ENCODE results near the gene PCSK6.
"Not testable (repeated sequence)": the region's sequence is repeated elsewhere in the genome, so short reads cannot be mapped to it uniquely, and the experiment has no call there.

Gene PCSK6

DNA sequence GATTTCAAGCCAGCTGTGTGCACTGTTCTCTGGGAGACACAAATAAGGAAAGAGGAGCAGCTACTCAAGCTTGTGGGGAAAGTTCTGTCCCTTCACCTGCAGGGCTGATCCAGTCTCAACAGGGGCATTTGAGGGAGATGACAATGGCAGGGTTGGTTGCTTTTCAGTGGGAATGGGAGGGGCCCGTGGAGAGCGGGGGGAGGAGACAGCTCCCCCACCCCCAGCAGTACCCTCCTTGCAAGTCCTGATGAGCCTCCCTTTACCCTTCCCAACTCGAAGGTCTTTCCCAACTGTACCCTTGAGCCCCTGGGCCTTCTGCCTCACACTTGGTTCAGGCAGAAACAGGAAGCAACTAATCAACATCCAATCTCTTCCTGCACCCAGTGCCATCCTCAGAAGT lies 122.7 kb downstream of the PCSK6 start:
- H3K4me1 ChIP-seq (ENCODE audit: control insufficient read depth in 1 of 2, insufficient read depth in 2 of 2, low read length in 2 of 2), result no peaks in the 10 kb centered on the region
- H3K9me3 ChIP-seq (ENCODE audit: control insufficient read depth in 1 of 2, low read length in 2 of 2), result peaks cover 0 to 4% of the 10 kb centered on the region in 2 donors
- no peaks in the 10 kb centered on the region for H3K27me3 ChIP-seq (ENCODE audit: low read depth, low read length)
- H3K27ac ChIP-seq (ENCODE audit: low read length), result no peak overlapping the region
- no peak overlapping the region for H3K4me3 ChIP-seq (ENCODE audit: low read depth in 1 of 2, low read length in 2 of 2)
- H3K36me3 ChIP-seq (ENCODE audit: control insufficient read depth in 1 of 2, insufficient read depth in 2 of 2, low read length in 2 of 2), result no peaks in the 10 kb centered on the region

DNA sequence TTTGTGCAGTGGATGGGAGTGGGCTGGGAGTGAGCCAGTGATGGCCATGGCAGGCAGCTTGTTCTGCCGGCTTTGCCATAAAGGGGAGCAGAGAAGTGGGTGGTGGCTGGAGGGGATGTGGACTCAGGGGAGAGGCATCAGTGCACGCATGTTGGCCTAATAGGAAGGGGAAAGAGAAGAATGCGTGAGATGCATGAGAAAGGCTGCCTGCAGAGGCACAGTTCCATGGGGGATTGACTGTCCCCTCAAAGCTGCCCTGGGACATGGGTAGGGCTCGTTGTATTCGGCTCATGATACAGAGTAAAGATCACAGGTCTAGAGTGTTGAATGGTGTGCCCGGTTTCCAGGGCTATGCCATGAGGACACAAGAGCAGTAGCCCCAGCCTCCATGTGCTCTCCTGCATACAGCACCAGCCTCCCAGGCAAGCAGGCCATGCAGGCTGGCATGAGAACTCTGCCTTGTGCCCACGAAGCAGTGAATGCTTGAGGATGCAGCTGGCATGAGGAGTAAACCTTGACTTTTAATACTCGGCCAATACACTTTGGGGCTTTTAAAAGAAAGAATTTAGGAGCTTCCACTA lies 126.4 kb downstream of the PCSK6 start:
- Histone ChIP-seq H3K4me3 (ENCODE audit: low read depth in 1 of 2, low read length in 2 of 2) (no peak overlapping the region), H3K27ac (ENCODE audit: low read length) (no peak overlapping the region), H3K4me1 (ENCODE audit: control insufficient read depth in 1 of 2, insufficient read depth in 2 of 2, low read length in 2 of 2) (peaks cover 0 to 4% of the 10 kb centered on the region in 2 donors), H3K9me3 (ENCODE audit: control insufficient read depth in 1 of 2, low read length in 2 of 2) (peaks cover 0 to 4% of the 10 kb centered on the region in 2 donors), H3K27me3 (ENCODE audit: low read depth, low read length) (no peaks in the 10 kb centered on the region), H3K36me3 (ENCODE audit: control insufficient read depth in 1 of 2, insufficient read depth in 2 of 2, low read length in 2 of 2) (no peaks in the 10 kb centered on the region)

DNA sequence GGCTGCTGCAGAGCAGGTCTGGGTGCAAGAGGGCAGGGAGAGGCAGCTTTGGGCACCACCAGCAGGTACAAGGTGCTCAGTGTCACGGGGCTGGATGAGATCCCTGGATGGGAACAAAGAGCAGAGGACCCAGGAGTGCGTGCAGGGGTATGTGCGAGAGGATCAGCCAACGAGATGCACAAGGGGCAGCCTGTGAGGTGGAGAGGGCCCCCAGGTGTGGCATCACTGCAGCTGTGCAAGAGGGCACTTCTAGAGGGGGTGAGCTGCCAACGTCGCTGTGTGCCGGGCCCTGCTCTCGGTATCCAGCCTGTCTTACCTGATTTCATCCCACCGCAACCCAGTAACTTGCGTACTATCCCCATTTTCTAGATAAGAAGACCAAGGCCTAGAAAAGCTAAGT lies 127.1 kb downstream of the PCSK6 start:
- Histone ChIP-seq H3K36me3 (ENCODE audit: control insufficient read depth in 1 of 2, insufficient read depth in 2 of 2, low read length in 2 of 2) (no peaks in the 10 kb centered on the region), H3K27me3 (ENCODE audit: low read depth, low read length) (no peaks in the 10 kb centered on the region), H3K4me1 (ENCODE audit: control insufficient read depth in 1 of 2, insufficient read depth in 2 of 2, low read length in 2 of 2) (peaks cover 0 to 4% of the 10 kb centered on the region in 2 donors), H3K9me3 (ENCODE audit: control insufficient read depth in 1 of 2, low read length in 2 of 2) (peaks cover 0 to 4% of the 10 kb centered on the region in 2 donors), H3K27ac (ENCODE audit: low read length) (no peak overlapping the region), H3K4me3 (ENCODE audit: low read depth in 1 of 2, low read length in 2 of 2) (no peak overlapping the region)

DNA sequence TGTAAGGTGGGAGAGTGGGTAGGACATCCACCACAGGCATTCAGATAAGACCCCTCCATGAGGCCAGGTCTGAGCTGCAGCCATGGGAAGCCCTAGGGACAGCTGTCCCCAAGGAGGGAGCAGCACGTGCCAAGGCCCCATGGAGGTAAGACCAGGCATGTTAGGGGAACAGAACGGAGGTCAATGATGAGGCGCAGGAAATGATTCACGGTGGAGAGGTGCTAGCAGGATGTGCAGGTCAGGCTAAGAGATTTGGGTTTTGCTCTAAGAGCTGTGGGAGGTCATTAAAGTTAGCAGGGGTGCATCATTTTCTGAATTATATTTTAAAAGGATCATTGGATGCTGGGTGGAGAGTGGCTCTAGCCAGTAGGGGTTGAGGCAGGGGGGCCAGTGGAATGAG lies 128.1 kb downstream of the PCSK6 start:
- H3K36me3 ChIP-seq (ENCODE audit: control insufficient read depth in 1 of 2, insufficient read depth in 2 of 2, low read length in 2 of 2), result no peaks in the 10 kb centered on the region

DNA sequence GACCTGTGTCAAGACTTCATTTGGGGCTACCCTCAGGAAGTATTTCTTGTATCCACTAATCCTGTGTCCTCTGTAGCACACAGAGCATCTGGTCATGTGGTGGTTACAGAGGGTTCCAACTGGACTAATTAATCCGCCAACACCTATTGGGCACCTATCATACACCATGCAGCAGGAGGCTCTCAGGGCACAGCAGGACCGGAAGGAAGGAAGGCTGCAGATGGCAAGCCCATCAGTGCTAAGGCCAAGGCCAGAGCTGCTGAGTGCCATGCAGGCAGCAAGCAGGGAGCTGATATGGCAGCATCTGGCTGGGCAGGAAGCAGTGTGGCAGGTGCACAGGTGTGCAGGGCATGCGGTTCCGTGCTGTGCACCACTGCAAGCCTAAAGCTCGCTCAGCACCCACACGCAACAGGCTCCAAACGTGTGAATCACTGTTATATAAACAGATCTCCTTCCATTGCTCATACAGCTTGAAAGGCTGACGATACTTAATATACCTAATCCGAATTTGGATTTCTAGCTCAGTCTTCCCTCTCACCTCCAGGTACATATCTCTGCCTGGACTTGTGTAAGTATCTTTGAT lies 130.1 kb downstream of the PCSK6 start:
- H3K9me3 ChIP-seq (ENCODE audit: control insufficient read depth in 1 of 2, low read length in 2 of 2), result no peaks in the 10 kb centered on the region
- H3K36me3 ChIP-seq (ENCODE audit: control insufficient read depth in 1 of 2, insufficient read depth in 2 of 2, low read length in 2 of 2), result no peaks in the 10 kb centered on the region
- H3K27ac ChIP-seq (ENCODE audit: low read length), result no peak overlapping the region
- no peak overlapping the region for H3K4me3 ChIP-seq (ENCODE audit: low read depth in 1 of 2, low read length in 2 of 2)
- peaks cover 0 to 4% of the 10 kb centered on the region in 2 donors for H3K4me1 ChIP-seq (ENCODE audit: control insufficient read depth in 1 of 2, insufficient read depth in 2 of 2, low read length in 2 of 2)
- no peaks in the 10 kb centered on the region for H3K27me3 ChIP-seq (ENCODE audit: low read depth, low read length)

More for the DNA sequence above, 128.1 kb downstream of the PCSK6 start:
- Histone ChIP-seq H3K9me3 (ENCODE audit: control insufficient read depth in 1 of 2, low read length in 2 of 2) (peaks cover 0 to 4% of the 10 kb centered on the region in 2 donors), H3K27me3 (ENCODE audit: low read depth, low read length) (no peaks in the 10 kb centered on the region), H3K4me1 (ENCODE audit: control insufficient read depth in 1 of 2, insufficient read depth in 2 of 2, low read length in 2 of 2) (peaks cover 0 to 4% of the 10 kb centered on the region in 2 donors), H3K27ac (ENCODE audit: low read length) (no peak overlapping the region), H3K4me3 (ENCODE audit: low read depth in 1 of 2, low read length in 2 of 2) (no peak overlapping the region)

DNA sequence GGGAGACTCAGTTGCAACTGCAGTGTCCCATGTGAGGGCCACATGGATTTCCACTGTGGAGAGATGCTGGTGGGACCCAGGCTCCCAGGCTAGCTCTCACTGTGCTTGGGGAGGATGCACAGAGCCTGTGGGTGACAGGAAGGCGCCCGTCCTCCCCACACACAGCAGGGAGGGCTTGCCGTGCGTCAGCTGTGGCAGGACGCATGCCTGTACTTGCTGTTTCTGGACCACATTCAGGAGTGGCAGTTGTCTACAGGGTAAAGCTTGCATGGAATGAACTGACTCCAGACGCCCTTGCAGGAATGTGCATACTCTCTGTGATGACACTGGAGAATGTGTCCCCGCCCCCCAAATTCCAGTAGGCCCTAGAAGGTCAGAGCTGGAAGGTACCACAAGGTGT lies 130.6 kb downstream of the PCSK6 start:
- no peaks in the 10 kb centered on the region for H3K9me3 ChIP-seq (ENCODE audit: control insufficient read depth in 1 of 2, low read length in 2 of 2)
- peaks cover 0 to 4% of the 10 kb centered on the region in 2 donors for H3K4me1 ChIP-seq (ENCODE audit: control insufficient read depth in 1 of 2, insufficient read depth in 2 of 2, low read length in 2 of 2)
- H3K27ac ChIP-seq (ENCODE audit: low read length), result no peak overlapping the region
- H3K4me3 ChIP-seq (ENCODE audit: low read depth in 1 of 2, low read length in 2 of 2), result no peak overlapping the region
- no peaks in the 10 kb centered on the region for H3K27me3 ChIP-seq (ENCODE audit: low read depth, low read length)
- H3K36me3 ChIP-seq (ENCODE audit: control insufficient read depth in 1 of 2, insufficient read depth in 2 of 2, low read length in 2 of 2), result no peaks in the 10 kb centered on the region

DNA sequence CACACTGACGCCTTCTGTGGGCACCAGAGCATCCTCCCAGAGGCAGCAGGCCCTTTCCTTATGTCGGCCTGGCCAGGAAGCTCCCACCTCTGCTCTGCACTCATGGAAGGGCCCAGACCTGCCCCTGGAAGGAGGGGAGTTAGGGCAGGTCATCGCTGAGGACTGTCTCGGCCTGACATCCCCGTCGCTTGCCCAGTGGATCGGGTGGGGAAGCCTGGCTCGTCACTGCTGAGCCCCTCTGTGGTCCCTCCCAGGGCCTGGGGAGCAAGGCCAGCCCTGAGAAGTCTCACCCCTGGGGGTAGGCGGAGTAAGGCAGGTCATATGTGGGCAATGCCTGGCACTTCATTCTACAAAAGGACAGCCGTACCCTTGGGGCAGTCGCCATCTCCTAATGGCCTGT lies 131.6 kb downstream of the PCSK6 start:
- no peaks in the 10 kb centered on the region for H3K9me3 ChIP-seq (ENCODE audit: control insufficient read depth in 1 of 2, low read length in 2 of 2)
- H3K4me1 ChIP-seq (ENCODE audit: control insufficient read depth in 1 of 2, insufficient read depth in 2 of 2, low read length in 2 of 2), result peaks cover 0 to 4% of the 10 kb centered on the region in 2 donors
- no peaks in the 10 kb centered on the region for H3K27me3 ChIP-seq (ENCODE audit: low read depth, low read length)
- H3K4me3 ChIP-seq (ENCODE audit: low read depth in 1 of 2, low read length in 2 of 2), result no peak overlapping the region
- H3K27ac ChIP-seq (ENCODE audit: low read length), result no peak overlapping the region
- H3K36me3 ChIP-seq (ENCODE audit: control insufficient read depth in 1 of 2, insufficient read depth in 2 of 2, low read length in 2 of 2), result no peaks in the 10 kb centered on the region

DNA sequence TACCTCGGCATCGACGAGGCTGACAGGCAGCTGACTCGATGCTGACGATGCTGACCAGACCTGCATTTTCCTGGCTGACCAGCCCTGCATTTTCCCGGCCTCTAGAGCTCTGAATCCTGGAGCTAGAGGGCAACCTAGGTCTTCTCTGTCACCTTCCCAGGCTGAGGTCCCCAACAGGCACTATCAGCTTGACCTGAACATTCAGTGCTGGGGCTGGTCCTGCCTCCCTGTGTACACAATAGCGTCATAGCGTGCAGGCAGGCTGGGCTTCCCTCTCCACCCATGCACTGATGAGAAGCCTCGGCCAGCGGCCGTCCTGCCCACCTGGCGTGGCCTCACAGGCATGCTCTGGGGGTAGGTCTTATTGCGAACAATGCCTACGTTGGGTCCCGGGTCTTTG lies 132.2 kb downstream of the PCSK6 start:
- Histone ChIP-seq H3K9me3 (ENCODE audit: control insufficient read depth in 1 of 2, low read length in 2 of 2) (no peaks in the 10 kb centered on the region), H3K36me3 (ENCODE audit: control insufficient read depth in 1 of 2, insufficient read depth in 2 of 2, low read length in 2 of 2) (no peaks in the 10 kb centered on the region), H3K27me3 (ENCODE audit: low read depth, low read length) (no peaks in the 10 kb centered on the region), H3K4me1 (ENCODE audit: control insufficient read depth in 1 of 2, insufficient read depth in 2 of 2, low read length in 2 of 2) (peaks cover 0 to 4% of the 10 kb centered on the region in 2 donors), H3K27ac (ENCODE audit: low read length) (no peak overlapping the region), H3K4me3 (ENCODE audit: low read depth in 1 of 2, low read length in 2 of 2) (no peak overlapping the region)

DNA sequence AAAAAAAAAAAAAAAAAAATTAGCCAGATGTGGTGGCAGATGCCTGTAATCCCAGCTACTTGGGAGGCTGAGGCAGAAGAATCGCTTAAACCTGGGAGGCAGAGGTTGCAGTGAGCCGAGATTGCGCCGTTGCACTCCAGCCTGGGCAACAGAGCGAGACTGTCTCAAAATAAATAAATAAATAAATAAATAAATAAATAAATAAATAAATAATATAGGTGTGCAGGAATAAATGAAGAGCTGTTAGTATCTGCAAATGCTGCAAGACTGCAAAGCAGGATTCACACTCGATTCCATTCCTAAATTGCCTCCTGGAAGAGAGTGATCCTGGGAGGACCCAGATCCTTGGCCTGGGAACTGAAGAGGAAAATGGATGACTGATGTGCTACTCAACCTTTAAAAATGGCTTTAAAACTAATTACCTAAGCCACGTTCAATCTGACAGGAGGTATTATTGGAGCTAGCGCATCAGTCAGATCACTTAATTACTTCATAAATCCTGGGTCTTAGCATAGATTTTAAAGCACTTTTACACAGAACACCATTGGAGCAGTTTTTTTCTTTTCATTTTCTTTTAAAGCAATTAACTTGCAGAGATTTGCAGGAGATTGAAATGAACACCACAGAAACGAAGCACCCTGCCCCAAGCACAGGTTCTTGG lies 132.9 kb downstream of the PCSK6 start:
- H3K27me3 ChIP-seq (ENCODE audit: low read depth, low read length); H3K27ac ChIP-seq (ENCODE audit: low read length); H3K9me3 ChIP-seq (ENCODE audit: control insufficient read depth in 1 of 2, low read length in 2 of 2); H3K4me3 ChIP-seq (ENCODE audit: low read depth in 1 of 2, low read length in 2 of 2); H3K36me3 ChIP-seq (ENCODE audit: control insufficient read depth in 1 of 2, insufficient read depth in 2 of 2, low read length in 2 of 2); H3K4me1 ChIP-seq (ENCODE audit: control insufficient read depth in 1 of 2, insufficient read depth in 2 of 2, low read length in 2 of 2): not testable (repeated sequence)

DNA sequence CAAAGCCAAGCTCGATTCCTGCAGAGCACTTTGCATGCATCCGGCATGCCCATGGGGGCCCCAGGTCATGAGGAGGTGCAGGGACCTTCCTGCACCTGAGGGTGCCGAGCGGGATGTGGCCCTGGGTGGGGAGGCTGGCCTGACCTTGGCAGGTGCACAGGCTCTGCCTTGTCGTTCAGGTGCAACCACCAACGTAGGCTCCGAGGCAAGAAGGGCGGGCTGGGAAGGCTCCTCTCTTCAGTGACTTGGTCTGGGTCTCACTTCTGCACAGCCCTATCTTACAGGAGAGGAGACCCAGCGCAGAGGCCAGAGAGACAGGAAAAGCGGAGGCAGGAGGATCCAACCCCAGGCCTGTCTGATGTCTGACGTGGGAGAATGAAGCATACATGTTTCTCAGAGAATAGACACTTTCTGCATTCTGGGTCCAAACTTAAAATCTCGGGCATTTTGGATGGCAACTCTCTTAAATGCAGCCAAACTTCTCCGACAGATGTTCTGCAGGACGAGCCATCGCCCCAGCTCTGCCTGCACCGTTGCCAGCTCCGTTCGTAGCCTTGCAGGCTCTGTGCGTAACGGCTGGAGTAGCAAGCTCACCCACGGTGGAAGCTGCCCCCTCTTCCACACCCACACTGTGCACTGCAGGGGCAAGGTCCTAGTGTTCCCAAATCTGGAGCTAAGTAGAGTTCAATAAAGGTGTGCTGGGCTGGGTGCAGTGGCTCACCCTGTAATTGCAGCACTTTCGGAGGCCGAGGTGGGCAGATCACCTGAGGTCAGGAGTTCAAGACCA lies 133.6 kb downstream of the PCSK6 start:
- H3K36me3 ChIP-seq (ENCODE audit: control insufficient read depth in 1 of 2, insufficient read depth in 2 of 2, low read length in 2 of 2), result no peaks in the 10 kb centered on the region

DNA sequence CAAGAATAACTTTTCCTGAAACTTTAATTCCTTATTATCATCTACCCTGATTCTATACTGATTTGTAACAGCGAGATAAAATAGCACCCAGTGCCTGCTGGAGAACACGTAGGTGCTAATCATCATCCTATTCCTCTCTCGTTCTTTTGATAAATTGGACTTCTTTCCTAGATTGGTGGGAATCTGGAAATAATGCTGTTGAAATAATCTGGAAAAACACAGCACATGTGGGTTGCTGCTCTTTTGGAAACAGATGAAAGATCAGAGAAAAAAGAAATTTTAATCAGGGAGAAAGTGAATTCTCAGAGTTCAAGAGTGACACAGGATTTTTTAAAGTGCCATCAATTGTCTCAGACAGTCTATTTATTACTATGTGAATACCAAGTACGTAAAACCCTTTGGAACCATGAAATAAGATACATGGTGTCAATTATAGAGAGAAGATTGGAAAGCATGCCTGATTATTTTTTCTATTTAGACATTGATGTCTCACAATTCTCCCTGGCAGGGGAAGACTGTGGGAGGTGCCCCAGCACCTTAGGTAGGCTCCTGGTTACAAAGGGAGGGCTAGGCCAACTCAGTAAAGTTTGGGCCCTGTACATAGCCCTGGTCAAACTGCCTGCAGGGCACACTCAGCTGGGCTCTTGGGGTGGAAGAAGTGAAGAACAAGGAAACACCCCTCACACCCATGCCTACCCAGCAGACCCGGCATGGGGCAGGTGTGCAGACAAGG lies 134.4 kb downstream of the PCSK6 start:
- Histone ChIP-seq H3K36me3 (ENCODE audit: control insufficient read depth in 1 of 2, insufficient read depth in 2 of 2, low read length in 2 of 2) (no peaks in the 10 kb centered on the region), H3K9me3 (ENCODE audit: control insufficient read depth in 1 of 2, low read length in 2 of 2) (no peaks in the 10 kb centered on the region), H3K4me3 (ENCODE audit: low read depth in 1 of 2, low read length in 2 of 2) (no peak overlapping the region), H3K27me3 (ENCODE audit: low read depth, low read length) (no peaks in the 10 kb centered on the region), H3K27ac (ENCODE audit: low read length) (no peak overlapping the region), H3K4me1 (ENCODE audit: control insufficient read depth in 1 of 2, insufficient read depth in 2 of 2, low read length in 2 of 2) (peaks cover 0 to 4% of the 10 kb centered on the region in 2 donors)

More for the DNA sequence above, 133.6 kb downstream of the PCSK6 start:
- no peak overlapping the region for H3K27ac ChIP-seq (ENCODE audit: low read length)
- no peaks in the 10 kb centered on the region for H3K9me3 ChIP-seq (ENCODE audit: control insufficient read depth in 1 of 2, low read length in 2 of 2)
- H3K4me1 ChIP-seq (ENCODE audit: control insufficient read depth in 1 of 2, insufficient read depth in 2 of 2, low read length in 2 of 2), result peaks cover 0 to 4% of the 10 kb centered on the region in 2 donors
- H3K27me3 ChIP-seq (ENCODE audit: low read depth, low read length), result no peaks in the 10 kb centered on the region
- H3K4me3 ChIP-seq (ENCODE audit: low read depth in 1 of 2, low read length in 2 of 2), result no peak overlapping the region

Data from muscle layer of duodenum (tissue), 2 donors.